K562 (cell line): Measurements from ENCODE around the gene CCL13. TPM values are rescaled to one million over a fixed set of nuclear protein-coding genes. Genes with fewer than 3 reads are reported as not detected.
"Not testable (repeated sequence)": the region's sequence is repeated elsewhere in the genome, so short reads cannot be mapped to it uniquely, and the experiment has no call there.

Experiments
- ATAC-seq: fragments of 200-7000 bp; cut with Tn5 transposase; 3 replicates; pipeline ENCODE4 v1.9.1; 2020; ENCODE audit warnings: moderate library complexity
- BruUV-seq: library from RNA; stranded (reverse); fragments of 400-500 nt; replicated peaks from 2 replicates; lab custom pipeline; 2021; lab: Mats Ljungman, UMichigan
- CTCF ChIA-PET: fragments of 300-600 bp; formaldehyde crosslinking; extraction: SDS; loops from one replicate; lab custom pipeline; 2021; ENCODE audit warnings: low intra/inter-chr PET ratio; lab: Yijun Ruan, JAX
- POLR2A ChIA-PET: fragments of 300-600, 350-650 bp; sonication (Branson Sonifier 250); formaldehyde crosslinking; extraction: SDS; loops from one replicate; lab custom pipeline; 2021; ENCODE audit warnings: antibody characterized with exemption, inconsistent platforms; lab: Yijun Ruan, JAX
- DNase-seq, 4 experiments: peaks; one replicate each; pipeline versions ENCODE4 v3.0.0 to v3.0.0-alpha.2; 2011 to 2018; ENCODE audit warnings: low spot score in 3 of 4, mixed read lengths in 3 of 4; ENCODE audit errors: extremely low read depth in 1 of 4
- FAIRE-seq: peaks from 2 replicates; lab custom pipeline; 2011; peaks lifted over from hg19 to GRCh38; lab: Jason Lieb, UNC
- H2AFZ ChIP-seq: 2 replicates; pipeline ENCODE4 v1.6.0; 2011; ENCODE audit warnings: low read depth, low read length, control low read depth, inconsistent platforms
- H3K27ac ChIP-seq: fragments of 200-600 bp; 3 replicates; pipeline ENCODE4 v1.8.0; 2011; ENCODE audit warnings: low read depth, mild to moderate bottlenecking, control low read depth, inconsistent platforms, low read length, moderate library complexity, mixed read lengths; ENCODE audit errors: extremely low read depth
- H3K27me3 ChIP-seq, 2 experiments: fragments of 300-600 bp in 1 of 2; 2 replicates in 1 of 2; 3 replicates in 1 of 2; pipeline versions ENCODE4 v1.6.0 to v1.8.0; 2011; ENCODE audit warnings: inconsistent platforms in 2 of 2, low read length in 2 of 2, mild to moderate bottlenecking in 1 of 2, mixed read lengths in 1 of 2, moderate library complexity in 1 of 2; ENCODE audit not compliant: control insufficient read depth in 2 of 2, insufficient read depth in 2 of 2
- H3K36me3 ChIP-seq: fragments of 300-600 bp; 3 replicates; pipeline ENCODE4 v1.8.0; 2011; ENCODE audit warnings: mild to moderate bottlenecking, low read length, inconsistent platforms; ENCODE audit not compliant: control insufficient read depth, insufficient read depth
- H3K4me1 ChIP-seq, 2 experiments: fragments of 200-600 bp in 1 of 2; replicated peaks in 1 of 2; 2 replicates in 1 of 2; 3 replicates in 1 of 2; pipeline versions ENCODE4 v1.5.1 to v1.8.0; 2011; ENCODE audit warnings: inconsistent platforms in 2 of 2, low read length in 2 of 2, mild to moderate bottlenecking in 1 of 2, mixed read lengths in 1 of 2, moderate library complexity in 1 of 2; ENCODE audit not compliant: control insufficient read depth in 2 of 2, insufficient read depth in 2 of 2
- H3K4me2 ChIP-seq: 2 replicates; pipeline ENCODE4 v1.6.1; 2011; ENCODE audit warnings: low read length, control low read depth, inconsistent platforms, mixed read lengths; ENCODE audit not compliant: insufficient read depth
- H3K4me3 ChIP-seq: fragments of 200-600 bp; sonication (generic), shearing (Covaris generic); 2 replicates; pipeline ENCODE4 v1.5.1; 2016; ENCODE audit warnings: control low read depth, inconsistent platforms
- H3K79me2 ChIP-seq: fragments of 200-600 bp; 3 replicates; pipeline ENCODE4 v1.8.0; 2011; ENCODE audit warnings: low read length, inconsistent platforms; ENCODE audit not compliant: control insufficient read depth, insufficient read depth
- H3K9ac ChIP-seq, 2 experiments: 2 replicates each; pipeline versions ENCODE4 v1.6.0 to v1.6.1; 2011; ENCODE audit warnings: low read depth in 2 of 2, low read length in 2 of 2, control low read depth in 1 of 2, inconsistent platforms in 1 of 2, mild to moderate bottlenecking in 1 of 2, mixed read lengths in 1 of 2; ENCODE audit not compliant: insufficient read depth in 1 of 2
- H3K9me1 ChIP-seq: one replicate; pipeline ENCODE4 v1.6.0; 2011; ENCODE audit warnings: inconsistent platforms, mild to moderate bottlenecking, low read length, moderate library complexity; ENCODE audit not compliant: control insufficient read depth, insufficient read depth
- H3K9me3 ChIP-seq: replicated peaks from 2 replicates; pipeline ENCODE4 v1.5.1; 2011; ENCODE audit warnings: low read depth, low read length, inconsistent platforms; ENCODE audit not compliant: control insufficient read depth, insufficient read depth
- H4K20me1 ChIP-seq: replicated peaks from 2 replicates; pipeline ENCODE4 v1.6.1; 2011; ENCODE audit warnings: low read length, inconsistent platforms, mixed read lengths; ENCODE audit not compliant: control insufficient read depth, insufficient read depth
- IRF1 ChIP-seq: sonication (generic); formaldehyde crosslinking; IDR thresholded peaks from 2 replicates; pipeline ENCODE4 v1.8.0; 2022; ENCODE audit warnings: missing genetic modification reagents, mild to moderate bottlenecking, borderline replicate concordance
- WGBS: fragments of 100-300 bp; shearing (Covaris generic); methylation state at CpG from one replicate; pipeline ENCODE4 v1.1.6; 2016; ENCODE audit warnings: low coverage, mixed read lengths; ENCODE audit not compliant: insufficient coverage; ENCODE audit errors: missing lambda C conversion rate; 5-methylcytosine and 5-hydroxymethylcytosine counted together
- in situ Hi-C: fragments of 300-500 bp; cut with MboI; formaldehyde crosslinking; loops from 4 replicates; pipeline ENCODE4 v1.15.0; 2018; ENCODE audit warnings: inconsistent platforms, mixed read lengths
- intact Hi-C: fragments of 100-400 bp; cut with micrococcal nuclease; formaldehyde crosslinking; loops from 2 replicates; pipeline ENCODE4 v1.14.2; 2022
- polyA plus RNA-seq, 8 experiments: library from polyadenylated mRNA; depleted of rRNA in 4 of 8; stranded (reverse) in 5 of 8; unstranded in 3 of 8; fragments of >200 nt; fragmentation: Nextera tagmentation in 2 of 8; fragmentation: Illumina TruSeq in 1 of 8; extraction: Ambion mirVana in 2 of 8; extraction: Trizol in 1 of 8; gene quantifications; 2 replicates each; pipeline versions ENCODE4 v1.2.1 to v1.2.3, GENCODE V29; 2011 to 2014; ENCODE audit warnings: inconsistent platforms in 1 of 8, missing spikeins in 1 of 8
- total RNA-seq, 7 experiments: library from RNA; depleted of rRNA in 6 of 7; stranded (reverse); fragments of >200 nt in 6 of 7; fragmentation: Illumina TruSeq in 2 of 7; extraction: Trizol in 2 of 7; gene quantifications; 2 replicates each; pipeline versions ENCODE4 v1.2.1 to v1.2.3, GENCODE V29; 2011 to 2021; ENCODE audit warnings: low replicate concordance in 1 of 7

The CCL13 gene
- total and polyA plus RNA-seq, 9 of the 15 experiments (the other 6 are each of a cell fraction or from before 2014, with no cell fraction given): not detected

GRCh38 chr17:34321964-34322363 lies 34.3 kb upstream of the CCL13 start:
- no peaks in the 10 kb centered on the region for H4K20me1 ChIP-seq
- DNase-seq: no peak
- no peak overlapping the region for H3K4me2 ChIP-seq
- H2AFZ ChIP-seq: no peak overlapping the region
- no peaks in the 10 kb centered on the region for H3K79me2 ChIP-seq
- CTCF ChIA-PET: no interaction called here
- H3K4me3 ChIP-seq: no peak overlapping the region
- no peak overlapping the region for H3K9ac ChIP-seq
- no peak for TF ChIP-seq IRF1 (CRISPR knock-in tag)
- TF ChIP-seq, all 486 proteins: peak for 0
- POLR2A ChIA-PET: no interaction called here
- no TSS peak for BruUV-seq
- no peaks in the 10 kb centered on the region for H3K27me3 ChIP-seq
- H3K36me3 ChIP-seq: no peaks in the 10 kb centered on the region
- no peaks in the 10 kb centered on the region for H3K9me1 ChIP-seq
- in situ Hi-C loops: no loop called here
- intact Hi-C loops: no loop called here
- FAIRE-seq (no peak), ATAC-seq (no peak)
- no peak overlapping the region for H3K27ac ChIP-seq
- H3K9me3 ChIP-seq: no peaks in the 10 kb centered on the region
- no peaks in the 10 kb centered on the region; a peak in 1 of 5 replicates for H3K4me1 ChIP-seq

- H3K79me2 ChIP-seq, H4K20me1 ChIP-seq, H3K9me3 ChIP-seq, H3K4me2 ChIP-seq, ATAC-seq, H3K9ac ChIP-seq, DNase-seq, H3K27me3 ChIP-seq, H3K36me3 ChIP-seq, H3K4me1 ChIP-seq, CTCF ChIA-PET, H3K4me3 ChIP-seq, BruUV-seq, H3K9me1 ChIP-seq, H2AFZ ChIP-seq, H3K27ac ChIP-seq, in situ Hi-C loops, POLR2A ChIA-PET, FAIRE-seq, intact Hi-C loops: not testable (repeated sequence)
- 1% methylated on average over 4 of the region's 4 CpGs for WGBS
These were observed 28.7 kb upstream of the CCL13 start for GRCh38 chr17:34327580-34327979.
